Measurements from ENCODE around the gene ZNF236. TPM values are rescaled to one million over a fixed set of nuclear protein-coding genes. Genes with fewer than 3 reads are reported as not detected.

Gene ZNF236
- total and polyA plus RNA-seq, 4 donors: 0.83 to 8.2 (median 5.0) TPM

DNA sequence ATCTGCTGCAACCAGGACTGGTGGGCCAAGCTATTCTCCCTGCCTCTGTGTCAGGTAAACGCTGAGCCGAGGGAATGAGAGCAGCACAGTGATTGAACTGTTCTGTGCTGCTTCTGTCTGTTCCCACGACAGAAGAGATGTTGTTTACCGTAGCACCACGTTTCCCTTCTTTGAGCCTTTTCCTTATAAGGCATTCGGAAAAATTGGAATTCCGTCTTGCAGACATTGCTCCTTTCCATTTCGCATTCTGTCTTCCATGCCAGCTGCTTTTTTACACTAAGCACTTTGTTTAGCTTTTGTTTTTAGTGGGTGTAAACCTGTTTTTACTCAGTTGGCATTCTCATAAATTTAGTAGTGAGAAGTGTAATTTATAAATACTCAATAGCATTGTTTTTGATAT lies 103.1 kb downstream of the ZNF236 start:
- H3K27me3 ChIP-seq (ENCODE audit: control insufficient read depth in 4 of 4, insufficient read depth in 4 of 4, low read length in 3 of 4): no peaks in the 10 kb centered on the region
- DNase-seq (ENCODE audit: low spot score): no peak
- TF ChIP-seq TAF1 (conservative IDR thresholded peaks at IDR 0.05) (no peak), JUND (IDR thresholded peaks at IDR 0.05) (no peak), EGR1 (IDR thresholded peaks at IDR 0.05; ENCODE audit: low read depth in 2 of 2) (no peak), NR2F2 (IDR thresholded peaks at IDR 0.05) (no peak), FOXA2 (IDR thresholded peaks at IDR 0.05) (no peak), HNF4G (IDR thresholded peaks at IDR 0.05) (no peak), YY1 (IDR thresholded peaks at IDR 0.05) (no peak), FOXA1 (IDR thresholded peaks at IDR 0.05) (no peak), GABPA (IDR thresholded peaks at IDR 0.05 in 1 of 2, conservative IDR thresholded peaks at IDR 0.05 in 1 of 2) (no peak), RAD21 (IDR thresholded peaks at IDR 0.05) (no peak)
- TF ChIP-seq, protein P1, sequence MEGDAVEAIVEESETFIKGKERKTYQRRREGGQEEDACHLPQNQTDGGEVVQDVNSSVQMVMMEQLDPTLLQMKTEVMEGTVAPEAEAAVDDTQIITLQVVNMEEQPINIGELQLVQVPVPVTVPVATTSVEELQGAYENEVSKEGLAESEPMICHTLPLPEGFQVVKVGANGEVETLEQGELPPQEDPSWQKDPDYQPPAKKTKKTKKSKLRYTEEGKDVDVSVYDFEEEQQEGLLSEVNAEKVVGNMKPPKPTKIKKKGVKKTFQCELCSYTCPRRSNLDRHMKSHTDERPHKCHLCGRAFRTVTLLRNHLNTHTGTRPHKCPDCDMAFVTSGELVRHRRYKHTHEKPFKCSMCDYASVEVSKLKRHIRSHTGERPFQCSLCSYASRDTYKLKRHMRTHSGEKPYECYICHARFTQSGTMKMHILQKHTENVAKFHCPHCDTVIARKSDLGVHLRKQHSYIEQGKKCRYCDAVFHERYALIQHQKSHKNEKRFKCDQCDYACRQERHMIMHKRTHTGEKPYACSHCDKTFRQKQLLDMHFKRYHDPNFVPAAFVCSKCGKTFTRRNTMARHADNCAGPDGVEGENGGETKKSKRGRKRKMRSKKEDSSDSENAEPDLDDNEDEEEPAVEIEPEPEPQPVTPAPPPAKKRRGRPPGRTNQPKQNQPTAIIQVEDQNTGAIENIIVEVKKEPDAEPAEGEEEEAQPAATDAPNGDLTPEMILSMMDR (IDR thresholded peaks at IDR 0.05; ENCODE audit: low read depth, low read length, missing input control): no peak
- TF ChIP-seq, protein P2, sequence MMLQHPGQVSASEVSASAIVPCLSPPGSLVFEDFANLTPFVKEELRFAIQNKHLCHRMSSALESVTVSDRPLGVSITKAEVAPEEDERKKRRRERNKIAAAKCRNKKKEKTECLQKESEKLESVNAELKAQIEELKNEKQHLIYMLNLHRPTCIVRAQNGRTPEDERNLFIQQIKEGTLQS (IDR thresholded peaks at IDR 0.05): no peak
- 96% methylated on average over 8 of the region's 8 CpGs for WGBS
- H3K27ac ChIP-seq (ENCODE audit: low read depth in 1 of 2, low read length in 2 of 2): no peak overlapping the region
- H3K9ac ChIP-seq (ENCODE audit: low read depth in 1 of 2, low read length in 2 of 2): no peak overlapping the region
- peaks cover 9 to 45% (median 29%) of the 10 kb centered on the region in 4 donors for H3K36me3 ChIP-seq (ENCODE audit: control insufficient read depth in 4 of 4, insufficient read depth in 3 of 4, low read depth in 1 of 4, low read length in 3 of 4)
- no peak overlapping the region for H3K4me3 ChIP-seq (ENCODE audit: low read depth in 1 of 3, low read length in 3 of 3)
- no peaks in the 10 kb centered on the region for H3K9me3 ChIP-seq (ENCODE audit: control insufficient read depth in 4 of 4, low read length in 3 of 4)
- peaks cover 0 to 3% (median 0%) of the 10 kb centered on the region in 4 donors for H3K4me1 ChIP-seq (ENCODE audit: control insufficient read depth in 4 of 4, insufficient read depth in 4 of 4, low read length in 3 of 4)

DNA sequence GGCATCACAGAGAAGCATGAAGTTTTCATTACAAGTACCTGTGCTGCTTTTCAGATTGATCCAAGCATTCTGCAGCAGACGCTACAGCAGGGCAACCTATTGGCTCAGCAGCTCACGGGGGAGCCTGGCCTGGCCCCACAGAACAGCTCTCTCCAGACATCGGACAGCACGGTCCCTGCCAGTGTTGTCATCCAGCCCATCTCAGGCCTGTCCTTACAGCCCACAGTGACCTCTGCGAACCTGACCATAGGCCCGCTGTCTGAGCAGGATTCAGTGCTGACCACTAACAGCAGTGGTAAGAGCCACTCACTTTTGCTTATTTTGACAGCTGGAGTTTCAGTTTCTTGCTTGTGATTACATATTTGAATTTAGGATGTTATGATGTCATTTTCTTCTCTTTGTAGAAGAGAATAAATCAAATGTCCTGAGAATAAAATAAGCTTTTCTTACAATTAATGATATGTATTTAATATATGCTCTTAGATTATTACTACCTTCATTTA lies 104.9 kb downstream of the ZNF236 start:
- TF ChIP-seq, protein P3, sequence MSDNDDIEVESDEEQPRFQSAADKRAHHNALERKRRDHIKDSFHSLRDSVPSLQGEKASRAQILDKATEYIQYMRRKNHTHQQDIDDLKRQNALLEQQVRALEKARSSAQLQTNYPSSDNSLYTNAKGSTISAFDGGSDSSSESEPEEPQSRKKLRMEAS (IDR thresholded peaks at IDR 0.05): no peak
- TF ChIP-seq NR2F2 (IDR thresholded peaks at IDR 0.05) (no peak), SP1 (IDR thresholded peaks at IDR 0.05) (no peak), FOXA1 (IDR thresholded peaks at IDR 0.05) (no peak), GABPA (IDR thresholded peaks at IDR 0.05 in 1 of 2, conservative IDR thresholded peaks at IDR 0.05 in 1 of 2) (no peak), FOXA2 (IDR thresholded peaks at IDR 0.05) (no peak), RAD21 (IDR thresholded peaks at IDR 0.05) (no peak), RXRA (IDR thresholded peaks at IDR 0.05) (no peak), YY1 (IDR thresholded peaks at IDR 0.05) (no peak)
- TF ChIP-seq, protein P4, sequence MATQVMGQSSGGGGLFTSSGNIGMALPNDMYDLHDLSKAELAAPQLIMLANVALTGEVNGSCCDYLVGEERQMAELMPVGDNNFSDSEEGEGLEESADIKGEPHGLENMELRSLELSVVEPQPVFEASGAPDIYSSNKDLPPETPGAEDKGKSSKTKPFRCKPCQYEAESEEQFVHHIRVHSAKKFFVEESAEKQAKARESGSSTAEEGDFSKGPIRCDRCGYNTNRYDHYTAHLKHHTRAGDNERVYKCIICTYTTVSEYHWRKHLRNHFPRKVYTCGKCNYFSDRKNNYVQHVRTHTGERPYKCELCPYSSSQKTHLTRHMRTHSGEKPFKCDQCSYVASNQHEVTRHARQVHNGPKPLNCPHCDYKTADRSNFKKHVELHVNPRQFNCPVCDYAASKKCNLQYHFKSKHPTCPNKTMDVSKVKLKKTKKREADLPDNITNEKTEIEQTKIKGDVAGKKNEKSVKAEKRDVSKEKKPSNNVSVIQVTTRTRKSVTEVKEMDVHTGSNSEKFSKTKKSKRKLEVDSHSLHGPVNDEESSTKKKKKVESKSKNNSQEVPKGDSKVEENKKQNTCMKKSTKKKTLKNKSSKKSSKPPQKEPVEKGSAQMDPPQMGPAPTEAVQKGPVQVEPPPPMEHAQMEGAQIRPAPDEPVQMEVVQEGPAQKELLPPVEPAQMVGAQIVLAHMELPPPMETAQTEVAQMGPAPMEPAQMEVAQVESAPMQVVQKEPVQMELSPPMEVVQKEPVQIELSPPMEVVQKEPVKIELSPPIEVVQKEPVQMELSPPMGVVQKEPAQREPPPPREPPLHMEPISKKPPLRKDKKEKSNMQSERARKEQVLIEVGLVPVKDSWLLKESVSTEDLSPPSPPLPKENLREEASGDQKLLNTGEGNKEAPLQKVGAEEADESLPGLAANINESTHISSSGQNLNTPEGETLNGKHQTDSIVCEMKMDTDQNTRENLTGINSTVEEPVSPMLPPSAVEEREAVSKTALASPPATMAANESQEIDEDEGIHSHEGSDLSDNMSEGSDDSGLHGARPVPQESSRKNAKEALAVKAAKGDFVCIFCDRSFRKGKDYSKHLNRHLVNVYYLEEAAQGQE (IDR thresholded peaks at IDR 0.05): no peak
- TF ChIP-seq, protein P2 (IDR thresholded peaks at IDR 0.05): no peak
- H3K27ac ChIP-seq (ENCODE audit: low read depth in 1 of 2, low read length in 2 of 2): no peak overlapping the region
- no peak overlapping the region for H3K9ac ChIP-seq (ENCODE audit: low read depth in 1 of 2, low read length in 2 of 2)
- peaks cover 10 to 43% (median 29%) of the 10 kb centered on the region in 4 donors for H3K36me3 ChIP-seq (ENCODE audit: control insufficient read depth in 4 of 4, insufficient read depth in 3 of 4, low read depth in 1 of 4, low read length in 3 of 4)
- H3K4me3 ChIP-seq (ENCODE audit: low read depth in 1 of 3, low read length in 3 of 3): no peak overlapping the region
- peaks cover 0 to 2% (median 0%) of the 10 kb centered on the region in 4 donors for H3K4me1 ChIP-seq (ENCODE audit: control insufficient read depth in 4 of 4, insufficient read depth in 4 of 4, low read length in 3 of 4)
- no peak for DNase-seq (ENCODE audit: low spot score)
- WGBS: 95% methylated on average over 6 of the region's 6 CpGs
- no peaks in the 10 kb centered on the region for H3K9me3 ChIP-seq (ENCODE audit: control insufficient read depth in 4 of 4, low read length in 3 of 4)
- H3K27me3 ChIP-seq (ENCODE audit: control insufficient read depth in 4 of 4, insufficient read depth in 4 of 4, low read length in 3 of 4): no peaks in the 10 kb centered on the region

All from liver (tissue), 9 donors.